Fibroblast of the aortic adventitia (primary cell): ENCODE measurements around the gene TMEM86B. TPM values are rescaled to one million over a fixed set of nuclear protein-coding genes. Genes with fewer than 3 reads are reported as not detected.

Experiments used
- DNase-seq: peaks from one replicate; pipeline ENCODE4 v3.0.0-alpha.2; 2010; ENCODE audit warnings: low read depth
- H3K4me3 ChIP-seq: 2 replicates; pipeline ENCODE4 v1.5.1; 2011; ENCODE audit warnings: low read depth, mild to moderate bottlenecking, control low read depth, low read length, moderate library complexity
- total RNA-seq: library from RNA; depleted of rRNA; stranded (reverse); fragments of >200 nt; gene quantifications from 2 replicates; pipeline ENCODE4 v1.2.3, GENCODE V29; 2012; ENCODE audit warnings: low replicate concordance
- TF ChIP-seq, protein P1 (sequence below): IDR thresholded peaks from 2 replicates; pipeline ENCODE4 v1.5.1; 2011; ENCODE audit warnings: mild to moderate bottlenecking, low read length, control low read depth, inconsistent platforms; ENCODE audit not compliant: insufficient read depth

The TMEM86B gene
- total RNA-seq, 1 donor = 1.8 TPM

DNA sequence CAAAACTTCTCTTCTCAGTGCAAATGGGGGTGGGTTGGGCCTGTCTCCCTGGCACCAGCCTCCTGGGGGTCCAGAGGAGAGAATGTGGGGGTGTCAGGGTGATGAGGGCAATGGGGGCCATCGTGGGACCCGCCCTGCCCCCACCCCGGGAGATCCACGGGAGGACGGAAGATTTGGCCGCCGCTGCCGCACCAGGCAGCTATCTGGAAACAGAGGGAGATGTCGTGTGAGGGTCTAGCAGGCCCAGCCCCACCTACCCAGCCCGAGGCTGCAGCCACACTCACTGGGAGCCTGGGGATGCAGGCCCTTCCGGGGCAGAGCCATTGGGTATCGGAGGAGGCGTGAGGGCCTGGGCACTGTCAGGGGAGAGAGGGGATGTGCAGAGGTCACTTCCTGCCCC lies 1.8 kb upstream of the TMEM86B start:
- H3K4me3 ChIP-seq = no peak overlapping the region
- no peak for DNase-seq
- TF ChIP-seq, protein P1, sequence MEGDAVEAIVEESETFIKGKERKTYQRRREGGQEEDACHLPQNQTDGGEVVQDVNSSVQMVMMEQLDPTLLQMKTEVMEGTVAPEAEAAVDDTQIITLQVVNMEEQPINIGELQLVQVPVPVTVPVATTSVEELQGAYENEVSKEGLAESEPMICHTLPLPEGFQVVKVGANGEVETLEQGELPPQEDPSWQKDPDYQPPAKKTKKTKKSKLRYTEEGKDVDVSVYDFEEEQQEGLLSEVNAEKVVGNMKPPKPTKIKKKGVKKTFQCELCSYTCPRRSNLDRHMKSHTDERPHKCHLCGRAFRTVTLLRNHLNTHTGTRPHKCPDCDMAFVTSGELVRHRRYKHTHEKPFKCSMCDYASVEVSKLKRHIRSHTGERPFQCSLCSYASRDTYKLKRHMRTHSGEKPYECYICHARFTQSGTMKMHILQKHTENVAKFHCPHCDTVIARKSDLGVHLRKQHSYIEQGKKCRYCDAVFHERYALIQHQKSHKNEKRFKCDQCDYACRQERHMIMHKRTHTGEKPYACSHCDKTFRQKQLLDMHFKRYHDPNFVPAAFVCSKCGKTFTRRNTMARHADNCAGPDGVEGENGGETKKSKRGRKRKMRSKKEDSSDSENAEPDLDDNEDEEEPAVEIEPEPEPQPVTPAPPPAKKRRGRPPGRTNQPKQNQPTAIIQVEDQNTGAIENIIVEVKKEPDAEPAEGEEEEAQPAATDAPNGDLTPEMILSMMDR = no peak

DNA sequence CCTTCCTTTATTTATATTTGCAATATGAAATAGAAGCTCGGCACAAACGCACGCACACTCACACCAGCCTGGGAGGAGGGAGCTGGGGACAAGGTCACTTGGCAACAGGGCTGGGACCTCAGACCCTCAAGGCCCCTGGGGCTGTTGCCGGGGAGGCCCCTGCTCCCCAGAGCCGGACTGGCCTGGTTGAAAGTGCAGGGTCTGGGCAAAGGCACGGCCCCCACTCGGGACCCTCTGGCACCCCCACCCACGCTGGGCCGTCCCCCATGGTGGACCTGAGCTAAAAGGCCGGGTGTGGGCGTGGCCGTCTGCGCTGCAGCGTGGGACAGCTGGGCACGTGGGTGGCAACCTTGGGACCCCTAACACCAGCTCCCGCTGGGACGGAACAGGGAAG lies 1.2 kb upstream of the TMEM86B start:
- no peak for DNase-seq
- H3K4me3 ChIP-seq = no peak overlapping the region
- TF ChIP-seq, protein P1 = no peak

DNA sequence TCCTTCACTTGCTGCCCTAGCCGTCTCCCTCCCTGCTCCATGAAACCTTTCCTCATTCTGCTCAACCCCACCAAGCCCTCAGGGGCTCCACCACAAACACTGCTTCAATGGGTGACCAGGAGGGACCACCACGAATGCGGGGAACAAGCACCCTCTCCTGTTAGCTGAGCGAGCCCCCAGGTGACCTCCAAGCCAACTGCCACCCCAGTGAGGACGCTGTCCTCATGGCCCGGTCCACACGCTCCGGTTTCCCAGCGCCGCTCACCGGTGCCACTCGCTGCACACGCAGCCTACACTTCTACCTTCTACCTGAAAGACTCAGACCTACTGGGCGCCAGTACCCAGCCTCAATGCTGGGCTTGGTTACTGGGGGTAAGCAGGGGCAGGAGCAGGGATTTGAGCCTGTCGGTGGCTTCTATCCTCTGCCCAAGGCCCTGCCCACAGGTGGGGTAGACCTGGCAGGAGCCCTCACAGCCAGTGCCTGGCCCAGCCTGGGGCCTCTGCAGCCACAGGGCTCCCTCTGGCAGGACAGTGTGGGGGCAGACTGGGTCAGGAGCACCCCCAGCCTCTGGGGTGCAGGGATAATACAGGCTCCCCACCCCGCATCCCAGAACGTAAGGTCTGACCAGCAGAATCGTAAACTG lies 704 bp upstream of the TMEM86B start:
- no peak for DNase-seq
- no peak overlapping the region for H3K4me3 ChIP-seq
- TF ChIP-seq, protein P1 = no peak

DNA sequence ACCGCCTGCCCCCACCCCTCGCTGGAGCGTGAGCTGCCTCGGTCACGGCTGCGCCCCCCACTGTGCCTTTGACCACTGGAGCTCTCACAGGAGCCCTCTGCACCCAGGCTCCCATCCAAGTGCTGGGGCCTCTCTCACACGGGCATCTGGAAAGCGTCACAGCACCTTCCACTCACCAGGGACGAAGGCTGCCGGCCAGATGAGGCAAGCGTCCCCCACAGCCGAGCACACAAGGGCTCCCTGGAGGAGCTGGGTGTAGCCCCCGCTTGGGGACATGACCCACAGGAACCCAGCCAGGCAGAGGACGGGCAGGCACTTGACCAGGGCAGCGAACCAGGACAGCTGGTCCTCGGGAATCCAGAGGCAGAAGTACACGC lies 560 bp downstream of the TMEM86B start:
- DNase-seq = no peak
- no peak overlapping the region for H3K4me3 ChIP-seq
- TF ChIP-seq, protein P1 = no peak

DNA sequence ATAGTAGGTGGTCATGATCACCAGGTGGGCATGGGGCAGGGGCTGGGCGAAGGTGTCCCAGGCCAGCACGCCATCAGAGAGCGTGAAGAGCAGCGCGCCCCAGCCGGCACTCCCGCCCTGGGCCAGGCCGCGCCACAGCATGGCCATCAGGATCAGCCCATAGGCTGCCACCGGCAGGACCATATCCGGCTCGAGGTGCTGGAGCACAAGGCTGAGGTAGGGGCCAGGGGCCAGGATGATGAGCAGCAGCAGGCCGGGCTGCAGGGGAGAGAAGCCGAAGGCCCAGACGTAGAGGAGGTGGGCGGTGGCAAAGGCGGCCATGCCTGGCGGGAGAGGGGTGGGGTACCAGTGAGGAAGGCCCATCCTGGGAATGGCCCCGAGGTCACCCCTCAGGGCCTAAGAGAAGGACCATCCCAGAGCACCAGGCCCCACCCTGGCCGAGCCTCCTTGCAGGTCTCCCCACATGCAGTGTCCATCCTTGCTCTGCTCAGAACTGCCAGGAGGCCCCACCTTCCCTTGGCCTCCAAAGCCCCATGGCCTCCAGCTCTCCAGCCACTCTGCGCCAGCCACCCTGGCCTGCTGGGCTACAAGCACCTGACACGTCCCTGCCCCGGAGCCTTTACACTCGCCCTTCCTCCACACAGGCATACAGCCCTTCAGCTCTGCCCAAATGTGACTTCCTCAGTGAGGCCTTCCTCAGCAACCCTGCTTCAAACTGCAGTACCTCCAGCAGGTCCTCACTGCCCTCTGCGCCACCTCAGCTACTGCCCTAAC lies 1.1 kb downstream of the TMEM86B start:
- TF ChIP-seq, protein P1 = no peak
- H3K4me3 ChIP-seq = no peak overlapping the region
- DNase-seq = no peak

DNA sequence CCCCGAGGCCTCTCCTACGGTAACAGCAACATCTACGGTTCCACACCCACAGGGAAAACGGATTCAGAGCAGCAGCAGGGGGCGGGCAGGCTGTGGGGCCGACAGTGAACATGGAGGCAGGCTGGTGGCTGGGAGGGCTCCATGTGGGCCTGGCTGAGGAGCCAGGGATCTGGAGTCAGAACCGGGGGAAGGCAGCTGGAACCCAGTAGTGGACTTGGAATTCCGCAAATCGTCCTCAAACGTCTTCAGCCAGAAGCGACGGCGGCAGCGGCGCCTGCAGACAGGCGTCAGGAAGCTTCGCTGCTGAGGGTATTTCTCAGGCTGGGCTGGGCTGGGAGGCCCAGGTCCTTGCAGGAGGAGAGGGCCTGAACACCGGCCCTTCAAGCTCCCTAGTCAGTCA lies 1.8 kb downstream of the TMEM86B start:
- TF ChIP-seq, protein P1 = no peak
- no peak overlapping the region for H3K4me3 ChIP-seq
- DNase-seq = no peak
